T-helper 1 cell treated with Interleukin-12 subunit alpha and Interleukin-12 subunit beta and Interleukin-4 antibody, amounts not matched to agents 30 ng/mL and 1 ng/mL, for 36 hours (primary cell): ENCODE measurements around the gene MEIKIN. TPM values are rescaled to one million over a fixed set of nuclear protein-coding genes. Genes with fewer than 3 reads are reported as not detected.

ENCODE experiments used
- intact Hi-C: fragments of 100-400 bp; cut with micrococcal nuclease; formaldehyde crosslinking; loops from one replicate; pipeline ENCODE4 v1.15.1; 2024
- total RNA-seq: library from RNA; stranded (reverse); gene quantifications from 2 replicates; pipeline ENCODE4 v1.2.3, GENCODE V29; 2022

Gene MEIKIN
- total RNA-seq, 1 donor from 2014 or later: not detected

DNA sequence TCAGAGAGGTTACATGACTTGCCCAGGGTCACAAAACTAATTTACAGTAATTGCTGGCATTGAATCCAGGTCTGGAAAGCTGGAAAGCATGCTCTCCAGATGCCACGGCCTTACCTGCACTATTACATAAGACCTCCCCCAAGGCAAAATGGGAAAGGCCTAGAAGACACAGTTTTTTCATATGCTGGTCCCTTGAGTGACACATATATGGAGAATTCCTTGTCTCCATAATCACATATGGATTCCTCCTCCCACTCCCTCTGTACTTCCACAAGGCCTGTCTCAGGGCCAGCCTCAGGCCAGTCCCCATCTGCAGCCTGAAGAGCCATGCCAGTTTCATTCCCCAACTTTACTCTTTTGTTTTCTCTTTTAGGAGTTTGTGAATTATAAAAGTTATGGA, 28.6 kb upstream of the MEIKIN start:
- intact Hi-C loops: loop anchor here (2.0 kb wide), 1 partner anchor 27 kb away; no protein-coding TSS in a partner anchor

DNA sequence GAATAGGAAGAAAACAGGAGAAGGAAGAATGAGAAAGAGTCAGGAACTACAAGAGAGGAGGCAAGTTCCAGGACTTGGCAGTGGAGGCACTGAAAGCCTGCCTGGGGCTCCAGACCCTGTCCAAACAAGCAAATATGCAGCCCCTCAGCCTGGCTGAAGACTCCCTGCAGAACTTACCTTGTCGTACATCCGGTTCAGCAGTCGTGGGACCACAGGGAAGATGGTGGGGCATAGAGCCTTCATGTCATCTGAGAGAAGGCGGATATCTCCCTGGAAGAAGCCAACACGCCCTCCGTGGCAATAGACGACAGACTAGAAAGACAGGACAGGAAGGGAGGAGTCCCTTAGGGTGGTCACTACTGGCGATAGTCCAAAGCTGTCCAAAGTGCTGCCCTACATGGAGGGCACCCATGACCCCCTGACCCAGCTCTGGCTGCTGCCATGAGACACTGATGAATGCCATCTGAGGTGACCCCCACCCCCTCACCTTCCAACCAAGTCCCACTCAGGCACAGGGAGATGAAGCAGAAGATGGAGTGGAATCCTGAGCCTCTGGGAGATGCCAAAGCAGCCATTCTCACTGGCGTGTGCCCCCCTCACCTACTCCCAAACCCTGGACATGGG, 27.7 kb upstream of the MEIKIN start:
- intact Hi-C loops: no loop called here

DNA sequence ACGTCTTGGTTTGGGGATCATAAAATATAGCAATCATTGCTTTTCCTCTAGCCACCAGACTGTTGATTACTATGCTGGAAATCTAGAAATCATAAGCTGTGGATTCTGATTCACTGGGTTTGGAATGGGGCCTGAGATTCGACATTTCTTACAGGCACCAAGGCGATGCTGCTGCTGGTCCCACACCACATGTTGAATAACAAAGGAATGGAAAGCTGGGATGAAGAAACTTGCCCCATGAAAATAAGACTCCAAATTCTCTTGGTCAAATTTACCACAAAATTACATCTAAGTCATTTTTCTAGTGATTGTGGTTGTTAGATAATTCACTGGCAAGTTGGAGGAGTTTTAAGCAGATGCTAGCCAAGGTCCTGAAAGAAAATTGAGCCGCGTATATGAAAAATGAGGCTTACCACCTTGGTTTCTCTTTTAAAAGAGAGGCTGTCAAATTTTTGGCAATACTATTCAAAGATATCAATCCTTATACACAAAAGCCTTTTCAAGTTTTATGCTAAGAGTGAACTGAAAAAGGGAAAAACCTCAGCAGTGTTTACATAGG, 23.0 kb upstream of the MEIKIN start:
- intact Hi-C loops: no loop called here

DNA sequence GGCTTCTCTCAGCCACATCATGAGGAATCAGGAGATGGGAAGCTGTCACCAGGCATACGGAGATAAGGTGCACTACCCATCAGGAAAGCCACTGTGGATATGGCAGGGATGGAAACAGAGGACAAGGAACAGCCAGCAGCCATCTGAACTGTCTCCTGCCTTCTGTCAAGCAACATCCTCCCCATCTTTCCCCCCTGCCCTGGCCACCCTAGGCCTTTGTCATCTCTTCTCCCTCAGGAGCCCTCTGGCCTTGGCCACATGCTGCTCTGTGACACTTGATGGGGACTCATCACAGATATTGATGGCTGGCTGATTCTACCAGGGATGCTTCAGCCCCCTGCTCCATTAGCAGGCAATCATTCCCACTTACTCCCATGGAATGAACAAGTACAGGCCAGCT, 21.1 kb upstream of the MEIKIN start:
- intact Hi-C loops: no loop called here

DNA sequence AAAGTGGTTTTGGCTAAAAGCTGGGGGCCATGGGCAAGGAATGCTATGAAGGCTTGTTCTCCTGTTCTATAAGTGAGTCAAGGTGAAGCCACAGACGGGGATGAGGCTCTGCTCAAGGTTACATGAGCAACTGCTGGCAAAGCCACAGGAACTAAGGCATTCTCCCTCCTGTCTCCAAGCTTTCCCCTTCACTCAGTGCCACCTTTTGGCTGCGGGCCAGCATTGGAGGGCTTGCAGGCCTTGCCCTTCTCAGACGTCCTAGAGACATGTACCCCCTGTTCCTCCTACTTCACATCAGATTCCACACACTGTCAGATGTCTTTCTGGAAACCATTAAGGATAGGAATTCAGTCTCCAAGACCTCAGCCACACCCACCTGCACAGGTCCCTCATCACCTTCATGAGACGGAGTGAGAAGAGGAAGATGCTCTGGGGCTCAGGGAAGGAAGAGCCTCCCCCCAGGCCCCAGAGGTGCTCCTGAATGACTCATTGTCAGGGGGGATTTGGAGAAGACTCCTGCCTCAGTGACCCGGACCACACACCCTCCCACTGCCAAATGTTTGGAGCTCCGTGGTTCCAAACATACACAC, 20.5 kb upstream of the MEIKIN start:
- intact Hi-C loops: no loop called here

DNA sequence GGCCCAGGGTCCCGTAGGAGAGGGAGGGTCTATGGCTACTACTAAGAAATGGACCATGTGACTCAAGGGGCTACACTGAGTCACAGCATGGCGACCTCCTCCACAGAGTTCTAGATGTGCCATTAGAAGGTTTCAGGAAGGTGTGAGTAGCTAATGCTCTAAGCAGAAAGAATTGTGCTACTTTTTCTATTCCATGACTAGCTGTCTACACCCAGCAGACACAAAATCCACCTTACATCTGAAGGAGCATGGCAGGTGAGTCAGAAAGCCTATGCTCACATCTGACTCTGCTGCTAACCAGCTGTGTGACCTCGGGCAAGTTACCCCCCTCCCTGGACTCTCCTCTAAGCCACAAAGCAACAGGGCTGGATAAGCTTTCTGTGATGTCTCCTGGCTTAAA, 14.4 kb upstream of the MEIKIN start:
- intact Hi-C loops: no loop called here

DNA sequence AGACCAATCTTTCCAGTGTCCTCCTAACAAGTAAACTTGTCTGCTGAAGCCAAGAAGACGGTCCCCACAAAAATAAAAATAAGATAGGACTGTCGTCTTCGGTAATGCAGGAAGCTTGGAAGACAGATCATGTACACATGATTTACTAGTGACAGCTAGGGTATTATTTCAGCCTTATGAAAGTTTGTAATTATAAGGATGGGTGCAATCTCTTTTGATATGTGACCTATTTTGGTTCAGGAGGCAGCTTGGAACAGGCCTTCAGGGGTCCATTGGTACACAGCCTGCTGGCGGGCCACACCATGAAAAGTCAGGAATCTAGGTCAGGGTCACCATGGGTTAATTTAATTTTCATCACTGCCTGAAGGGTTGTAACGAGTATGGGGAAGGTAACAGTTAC, 13.7 kb upstream of the MEIKIN start:
- intact Hi-C loops: no loop called here

DNA sequence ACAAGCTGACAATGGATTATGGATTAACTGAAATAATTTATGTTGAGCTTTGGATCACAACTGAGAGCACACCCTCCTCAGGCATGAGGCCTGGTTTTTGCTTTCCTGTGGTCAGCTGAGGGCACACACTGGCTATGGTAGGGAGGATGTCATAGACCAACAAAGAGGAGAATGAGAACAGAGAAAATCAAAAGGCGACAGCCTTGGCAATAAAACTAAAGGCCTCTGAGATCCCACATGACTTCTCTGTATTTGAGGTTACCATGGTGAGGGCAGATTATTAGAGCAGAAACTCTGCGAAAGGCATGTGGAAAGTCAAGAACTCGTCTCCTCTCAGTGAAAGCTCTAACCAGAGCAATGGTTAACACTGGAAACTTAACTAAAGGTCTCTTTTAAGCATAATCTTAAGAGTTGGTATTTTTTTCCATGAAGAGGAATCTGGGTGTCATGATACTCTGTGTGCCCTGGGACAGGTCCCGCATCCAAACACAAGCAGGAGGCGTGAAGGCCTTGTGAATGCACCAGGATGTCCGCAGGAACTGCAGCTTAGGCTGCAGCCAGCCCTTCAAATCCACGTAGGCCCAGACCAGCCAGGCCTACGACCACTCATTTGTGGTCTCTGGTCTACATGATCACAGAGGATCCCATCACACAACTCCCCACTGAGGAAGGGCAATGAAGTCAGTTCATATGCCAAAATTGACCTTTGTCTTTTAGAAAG, 12.4 kb upstream of the MEIKIN start:
- intact Hi-C loops: no loop called here

DNA sequence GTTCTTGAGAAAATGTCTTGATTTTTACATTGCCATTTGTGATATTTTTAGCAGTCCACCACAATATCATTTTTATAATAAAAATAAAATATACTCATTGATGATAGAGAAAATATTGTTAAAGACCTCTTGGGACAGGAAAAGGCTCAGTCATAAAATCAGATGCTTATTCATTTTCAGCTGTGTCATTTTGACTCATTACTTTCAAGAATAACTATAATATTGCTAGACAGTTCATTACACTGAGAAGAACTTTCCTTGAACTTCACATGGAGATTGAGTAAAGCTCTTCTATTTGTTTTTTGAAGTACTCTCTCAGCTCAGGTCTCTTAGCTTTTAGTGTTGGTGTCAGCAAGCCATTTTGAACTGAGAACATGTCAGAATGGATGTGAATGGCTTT, 8.5 kb upstream of the MEIKIN start:
- intact Hi-C loops: no loop called here

DNA sequence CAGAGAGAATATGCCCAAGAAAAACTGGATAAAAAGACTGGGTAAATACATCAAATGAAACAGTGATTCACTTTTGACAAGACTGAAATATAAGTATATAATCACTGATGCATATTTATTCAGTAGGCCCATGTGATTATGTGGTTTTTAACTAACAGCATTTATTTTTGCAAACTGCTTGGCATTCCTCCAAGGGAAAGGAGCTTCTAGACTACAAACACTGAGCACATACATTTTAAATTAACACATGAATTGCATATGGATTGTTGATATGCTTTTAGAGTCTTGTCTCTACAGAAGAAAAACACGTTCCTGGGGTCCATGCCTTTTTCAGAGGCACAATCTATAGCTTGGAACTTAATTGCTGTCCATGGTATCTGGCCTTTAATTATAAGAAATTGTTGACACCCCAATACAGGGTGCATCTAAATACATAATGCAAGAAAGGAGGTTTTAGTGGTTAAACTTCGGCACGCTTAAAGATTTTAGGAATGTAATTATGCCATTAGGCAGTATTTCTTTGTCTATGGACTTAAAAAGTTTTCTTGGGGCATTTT, 6.9 kb upstream of the MEIKIN start:
- intact Hi-C loops: no loop called here

DNA sequence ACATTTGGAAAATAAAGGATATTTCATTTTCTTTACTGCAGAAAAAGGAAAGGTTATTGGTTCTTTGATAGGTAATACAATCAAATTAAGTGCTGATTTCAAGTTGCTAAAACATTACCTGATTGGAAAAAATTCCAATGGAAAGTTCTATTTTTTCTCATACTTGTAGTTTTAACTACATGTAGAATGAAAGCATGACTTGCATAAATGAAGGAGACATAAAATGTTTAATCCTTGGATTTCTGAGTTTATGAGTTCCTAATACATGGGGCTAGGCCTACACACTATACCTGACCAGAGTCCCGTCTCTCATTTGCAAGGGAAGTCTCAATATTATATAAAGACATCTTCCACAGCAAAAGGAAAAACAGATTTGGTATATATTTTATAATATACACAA, 5.2 kb upstream of the MEIKIN start:
- intact Hi-C loops: no loop called here

DNA sequence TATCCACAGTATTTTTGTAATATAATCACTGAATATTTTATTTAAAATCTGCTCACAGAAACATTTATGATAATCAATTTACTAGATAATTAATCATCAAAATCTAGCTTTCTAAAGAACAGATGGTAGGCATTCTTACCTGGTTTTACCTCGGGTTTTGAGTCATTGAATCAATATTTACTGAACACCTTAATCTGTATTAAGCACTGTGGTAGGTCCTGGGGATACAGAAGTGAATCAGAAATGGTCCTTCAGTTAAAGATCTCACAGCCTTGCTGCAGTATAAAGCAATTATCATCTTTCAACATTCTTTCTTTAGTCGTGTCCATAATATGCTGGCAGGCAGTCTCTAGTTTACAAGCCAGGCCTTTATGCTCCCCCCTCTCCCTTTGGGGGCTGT, 2.0 kb upstream of the MEIKIN start:
- intact Hi-C loops: no loop called here

DNA sequence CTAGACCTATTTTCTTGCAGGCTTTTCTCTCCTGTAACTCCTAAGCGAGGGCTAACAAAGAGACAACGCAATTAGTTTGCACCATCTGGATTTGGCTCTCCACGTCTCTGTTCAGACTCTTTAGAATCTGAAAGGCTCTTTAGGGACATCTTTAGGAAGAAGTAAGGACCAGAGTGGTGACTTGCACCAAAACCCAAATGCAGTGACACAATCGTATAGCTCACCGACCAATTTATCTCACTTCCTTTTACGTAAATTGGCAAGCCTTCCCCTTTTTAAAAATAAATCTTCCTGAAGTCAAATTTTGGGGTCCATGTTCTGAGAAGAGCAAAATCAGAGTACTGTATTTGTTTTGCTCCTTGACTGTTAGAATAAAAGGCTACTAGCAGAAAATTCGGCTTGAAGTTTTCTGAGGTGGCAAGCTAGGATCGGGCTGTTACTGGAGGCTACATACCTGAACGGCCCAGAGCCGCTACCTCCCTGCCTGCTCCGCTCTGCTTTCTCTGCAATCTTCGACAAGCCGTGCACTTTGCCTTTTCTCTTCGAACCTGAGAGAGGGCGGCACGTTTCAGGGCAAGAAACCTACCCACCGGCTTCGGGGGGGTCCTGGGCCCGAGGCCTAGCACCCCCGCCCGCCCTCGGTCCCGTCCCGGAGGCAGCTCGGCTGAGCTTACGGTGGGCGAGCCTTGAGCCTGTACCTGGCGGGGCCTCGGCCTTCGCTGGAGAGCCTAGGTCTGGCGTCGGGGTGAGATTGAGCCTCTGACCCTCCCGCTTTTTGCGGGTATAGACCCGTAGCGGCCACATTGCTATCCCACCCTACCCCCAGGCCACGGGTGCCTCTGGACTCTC, 537 bp downstream of the MEIKIN start:
- intact Hi-C loops: no loop called here

DNA sequence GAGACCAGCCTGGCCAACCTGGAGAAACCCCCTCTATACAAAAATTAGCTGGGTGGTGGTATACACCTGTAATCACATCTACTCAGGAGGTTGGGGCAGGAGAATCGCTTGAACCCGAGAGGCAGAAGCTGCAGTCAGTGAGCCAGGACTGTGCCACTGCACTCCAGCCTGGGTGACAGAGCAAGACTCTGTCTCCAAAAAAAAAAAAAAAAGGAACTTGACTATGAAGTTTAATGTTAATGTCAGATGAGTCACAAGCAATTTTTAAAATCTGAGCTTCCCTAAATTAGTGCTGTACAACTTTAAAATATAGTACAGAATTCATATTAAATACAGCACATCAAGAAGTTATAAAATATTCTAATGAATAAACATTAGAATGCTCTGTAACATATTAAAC, 1.5 kb downstream of the MEIKIN start:
- intact Hi-C loops: no loop called here

DNA sequence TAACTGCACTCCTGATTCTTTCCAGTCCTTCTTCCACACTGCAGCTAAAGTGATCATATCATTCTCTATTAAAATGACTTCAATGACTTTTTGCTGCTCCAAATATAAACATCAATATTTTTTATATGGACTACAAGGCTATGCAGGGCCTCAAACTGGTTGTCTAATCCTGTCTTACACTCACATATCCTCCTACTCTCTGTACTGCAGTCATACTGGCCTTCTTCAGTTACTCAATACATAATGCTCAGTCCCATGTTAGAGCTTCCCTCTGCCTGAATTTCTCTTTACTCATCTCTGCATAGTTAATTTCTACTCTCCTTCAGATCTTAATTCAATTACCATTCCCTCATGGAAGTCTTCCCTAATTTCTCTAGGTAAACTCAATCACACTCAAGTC, 3.4 kb downstream of the MEIKIN start:
- intact Hi-C loops: no loop called here

DNA sequence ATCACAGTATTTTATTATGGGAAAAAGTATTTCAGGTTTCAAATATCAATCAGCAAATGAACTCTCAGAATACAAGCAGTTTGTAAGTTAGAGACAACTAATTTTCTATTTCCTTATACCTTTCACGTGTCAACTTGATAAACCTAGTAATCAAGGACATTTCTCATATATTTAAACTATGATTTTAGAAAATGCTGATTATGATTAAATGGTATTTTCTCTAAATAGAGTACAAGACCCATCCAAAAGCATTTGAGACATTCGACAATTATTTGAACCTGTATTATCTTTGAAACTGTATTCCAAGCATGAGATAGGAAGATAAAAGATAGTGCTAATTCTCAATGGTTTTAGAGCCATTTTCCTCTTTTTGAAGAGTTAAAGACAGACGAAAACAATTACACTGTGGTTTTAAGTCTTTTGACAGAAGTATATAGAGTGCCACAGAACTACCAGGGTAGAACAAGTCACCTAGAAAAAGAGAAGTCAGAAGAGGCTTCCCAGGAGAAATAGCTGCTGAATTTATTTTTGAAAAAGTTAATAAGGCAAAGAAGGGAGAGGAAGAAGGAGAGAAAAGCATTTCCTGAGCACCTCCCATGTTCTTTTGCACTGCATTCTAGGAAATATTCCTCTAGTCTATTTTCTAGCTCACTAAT, 5.6 kb downstream of the MEIKIN start:
- intact Hi-C loops: no loop called here

DNA sequence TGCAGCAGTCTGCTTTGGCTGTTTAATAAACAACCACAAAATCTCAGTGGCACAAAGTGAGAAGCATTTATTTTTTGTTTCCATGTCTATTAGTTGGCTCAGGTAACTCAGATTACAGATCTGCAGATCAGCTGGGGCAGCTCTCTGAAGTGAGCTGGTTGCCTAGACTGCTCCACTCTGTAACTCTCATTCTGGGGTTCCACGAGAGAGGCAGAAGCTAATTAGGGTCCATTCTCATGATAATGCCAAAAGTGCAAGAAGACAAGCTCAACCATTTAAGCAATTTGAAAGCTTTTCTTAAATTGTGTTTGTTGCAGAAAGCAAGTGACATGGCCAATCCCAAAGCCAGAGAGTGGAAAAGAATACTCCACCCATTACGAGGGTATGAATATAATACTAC, 13.2 kb downstream of the MEIKIN start:
- intact Hi-C loops: no loop called here

DNA sequence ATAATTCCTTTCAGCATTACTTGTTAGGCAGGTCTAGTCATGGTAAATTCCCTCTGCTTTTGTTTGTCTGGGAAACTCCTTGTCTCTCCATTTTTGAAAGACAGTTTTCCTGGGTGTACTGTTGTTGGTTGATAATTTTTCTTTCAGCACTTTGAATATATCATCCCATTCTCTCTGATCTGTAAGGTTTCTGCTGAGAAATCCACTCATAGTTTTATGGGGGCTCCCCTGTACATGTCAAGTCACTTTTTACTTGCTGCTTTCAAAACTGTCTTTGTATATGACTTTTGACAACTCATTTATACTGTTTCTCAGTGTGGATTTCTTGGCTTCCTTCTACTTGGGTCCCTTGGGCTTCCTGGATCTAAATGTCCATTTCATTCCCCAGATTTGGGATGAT, 16.5 kb downstream of the MEIKIN start:
- intact Hi-C loops: no loop called here

DNA sequence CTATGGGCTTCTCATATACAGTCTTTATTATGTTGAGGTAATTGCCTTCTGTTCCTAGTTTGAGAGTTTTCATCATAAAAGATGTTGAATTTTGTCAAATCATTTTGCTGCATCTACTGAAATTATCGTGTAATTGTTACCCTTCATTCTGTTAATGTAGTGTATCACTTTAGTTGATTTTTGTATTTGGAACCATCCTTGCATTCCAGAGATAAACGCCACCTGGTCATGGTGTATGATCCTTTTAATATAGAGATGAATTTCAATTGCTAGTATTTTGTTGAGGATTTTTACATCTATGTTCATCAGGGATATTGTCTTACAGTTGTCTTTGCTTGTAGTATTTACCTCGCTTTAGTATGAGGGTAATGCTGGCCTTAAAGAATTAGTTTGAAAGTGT, 19.3 kb downstream of the MEIKIN start:
- intact Hi-C loops: no loop called here

DNA sequence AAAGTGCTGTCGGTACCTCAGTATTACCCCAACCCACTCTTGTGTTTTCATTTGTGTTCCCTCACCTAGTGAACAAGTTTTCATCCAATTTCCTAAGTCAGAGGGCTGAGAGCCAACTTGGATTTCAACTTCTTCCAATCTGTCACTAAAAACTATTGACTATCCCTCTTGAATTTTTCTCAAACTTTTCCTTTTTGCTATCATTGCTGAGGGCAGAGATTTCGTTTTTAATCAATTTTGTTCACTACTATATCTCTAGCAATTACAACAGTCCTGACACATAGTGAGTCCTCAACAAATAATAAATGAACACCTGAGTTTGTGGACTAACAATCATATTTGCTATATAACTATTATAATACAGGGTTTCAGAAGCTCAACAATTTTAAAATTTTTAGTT, 29.0 kb downstream of the MEIKIN start:
- intact Hi-C loops: no loop called here

DNA sequence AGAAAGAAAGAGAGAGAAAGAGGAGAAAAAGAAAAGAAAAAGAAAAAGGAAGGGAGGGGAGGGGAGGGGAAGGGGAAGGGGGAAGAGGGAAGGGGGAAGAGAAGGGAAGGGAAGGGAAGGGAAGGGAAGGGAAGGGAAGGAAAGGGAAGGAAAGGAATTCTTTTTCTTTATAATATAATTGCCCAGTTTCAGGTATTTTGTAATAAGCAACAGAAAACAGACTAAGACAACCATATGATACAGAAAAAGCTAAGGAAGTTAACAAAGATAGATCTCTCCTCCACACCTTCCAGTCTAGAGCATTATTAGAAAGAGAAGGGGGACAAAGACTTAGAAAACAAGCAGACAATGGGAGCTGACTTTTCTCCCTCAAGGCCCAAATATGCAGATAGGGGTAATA, 31.0 kb downstream of the MEIKIN start:
- intact Hi-C loops: no loop called here
